ENCODE data around the gene WSB2. TPM values are rescaled to one million over a fixed set of nuclear protein-coding genes. Genes with fewer than 3 reads are reported as not detected.
A peak's percentile ranks its signal among the peaks of the same experiment; 100 is the strongest.

The WSB2 gene
- total RNA-seq, 1 experiment from 2014 or later = 203 TPM

- DNase-seq (no peak), ATAC-seq (no peak)
- no peak overlapping the region for H3K27ac ChIP-seq (ENCODE audit: low read length)
- no peaks in the 10 kb centered on the region for H3K9me2 ChIP-seq (replicated peaks; ENCODE audit: low read length)
- POLR2A ChIA-PET (ENCODE audit: unreplicated experiment) = no interaction called here
- no peaks in the 10 kb centered on the region for H3K27me3 ChIP-seq (ENCODE audit: low read length)
- no peaks in the 10 kb centered on the region for H3K36me3 ChIP-seq (ENCODE audit: low read depth, low read length)
- TF ChIP-seq EZH2 (IDR thresholded peaks at IDR 0.05; ENCODE audit: low read length, unreplicated experiment) = no peak
- no peak for TF ChIP-seq CTCF (conservative IDR thresholded peaks at IDR 0.05; ENCODE audit: low read depth, low read length)
- no peak for TF ChIP-seq EZH2phosphoT487 (IDR thresholded peaks at IDR 0.05; ENCODE audit: borderline replicate concordance, low read length)
- CTCF ChIA-PET = interaction anchor here (0.6 kb wide), 1 partner anchor 25 kb away, joined by 6 read pairs; no protein-coding TSS in a partner anchor
- H3K4me1 ChIP-seq (ENCODE audit: insufficient read depth, low read length) = peaks cover 53% of the 10 kb centered on the region
- no peak overlapping the region for H2AFZ ChIP-seq (ENCODE audit: low read length)
- peaks cover 16% of the 10 kb centered on the region for H3F3A ChIP-seq (ENCODE audit: low read length, unreplicated experiment)
- no peak overlapping the region for H3K4me3 ChIP-seq (ENCODE audit: low read length)
- H3K9ac ChIP-seq (ENCODE audit: low read length) = no peak overlapping the region
- H4K20me1 ChIP-seq (ENCODE audit: low read length) = no peaks in the 10 kb centered on the region
- intact Hi-C loops (cut with micrococcal nuclease) = loop anchor here (5.0 to 10.0 kb wide), 2 partner anchors 314 to 373 kb away; partner anchors contain the start of gene TAOK3
- H3K79me2 ChIP-seq (ENCODE audit: low read length) = peaks cover 78% of the 10 kb centered on the region
- no peak overlapping the region for H3K4me2 ChIP-seq (ENCODE audit: low read length)
- no peaks in the 10 kb centered on the region for H3K9me3 ChIP-seq (ENCODE audit: low read length)
- no TSS peak for BruUV-seq (replicated peaks)
Observed at GRCh38 chr12:118058227-118058626, 2.8 kb downstream of the WSB2 start.

- ChIA-PET CTCF (interaction anchor here (0.9 to 1.2 kb wide), 2 partner anchors 22 to 199 kb away, joined by 3 to 4 read pairs; no protein-coding TSS in a partner anchor), POLR2A (ENCODE audit: unreplicated experiment) (interaction anchor here (0.5 to 0.9 kb wide), 2 partner anchors 9 to 70 kb away, joined by 3 to 27 read pairs; no protein-coding TSS in a partner anchor)
- no peak for TF ChIP-seq EZH2 (IDR thresholded peaks at IDR 0.05; ENCODE audit: low read length, unreplicated experiment)
- H2AFZ ChIP-seq (ENCODE audit: low read length) = no peak overlapping the region
- H3K27me3 ChIP-seq (ENCODE audit: low read length) = no peaks in the 10 kb centered on the region
- H3F3A ChIP-seq (ENCODE audit: low read length, unreplicated experiment) = peaks cover 22% of the 10 kb centered on the region
- H3K4me2 ChIP-seq (ENCODE audit: low read length) = peak overlapping the region; percentile 49
- H3K9me3 ChIP-seq (ENCODE audit: low read length) = no peaks in the 10 kb centered on the region
- DNase-seq (peak; percentile 83), ATAC-seq (peak; percentile 6)
- no TSS peak for BruUV-seq (replicated peaks)
- H3K4me3 ChIP-seq (ENCODE audit: low read length) = no peak overlapping the region
- peaks cover 67% of the 10 kb centered on the region for H3K4me1 ChIP-seq (ENCODE audit: insufficient read depth, low read length)
- peaks cover 10% of the 10 kb centered on the region for H3K36me3 ChIP-seq (ENCODE audit: low read depth, low read length)
- H3K9me2 ChIP-seq (replicated peaks; ENCODE audit: low read length) = no peaks in the 10 kb centered on the region
- H3K79me2 ChIP-seq (ENCODE audit: low read length) = peaks cover 75% of the 10 kb centered on the region
- H3K27ac ChIP-seq (ENCODE audit: low read length) = peak overlapping the region; percentile 22
- intact Hi-C loops (cut with micrococcal nuclease) = loop anchor here (5.0 to 10.0 kb wide), 2 partner anchors 316 to 371 kb away; partner anchors contain the start of gene TAOK3
- H3K9ac ChIP-seq (ENCODE audit: low read length) = no peak overlapping the region
- no peaks in the 10 kb centered on the region for H4K20me1 ChIP-seq (ENCODE audit: low read length)
Observed at GRCh38 chr12:118055865-118056773, 4.9 kb downstream of the WSB2 start.

GRCh38 chr12:118055144-118055557 is 5.8 kb downstream of the WSB2 start:
- no peaks in the 10 kb centered on the region for H4K20me1 ChIP-seq (ENCODE audit: low read length)
- no peaks in the 10 kb centered on the region for H3K9me3 ChIP-seq (ENCODE audit: low read length)
- H3K36me3 ChIP-seq (ENCODE audit: low read depth, low read length) = peaks cover 15% of the 10 kb centered on the region
- intact Hi-C loops (cut with micrococcal nuclease) = loop anchor here (5.0 to 10.0 kb wide), 2 partner anchors 317 to 370 kb away; partner anchors contain the start of gene TAOK3
- H3F3A ChIP-seq (ENCODE audit: low read length, unreplicated experiment) = peaks cover 18% of the 10 kb centered on the region
- 0 out of 2 replicates have a peak overlapping the region, but pooled peaks have one; percentile 16 for H3K4me2 ChIP-seq (ENCODE audit: low read length)
- no peaks in the 10 kb centered on the region for H3K9me2 ChIP-seq (replicated peaks; ENCODE audit: low read length)
- no peak overlapping the region for H3K4me3 ChIP-seq (ENCODE audit: low read length)
- peaks cover 78% of the 10 kb centered on the region for H3K79me2 ChIP-seq (ENCODE audit: low read length)
- DNase-seq (peak; percentile 78), ATAC-seq (no peak)
- H3K9ac ChIP-seq (ENCODE audit: low read length) = no peak overlapping the region
- BruUV-seq (replicated peaks) = no TSS peak
- TF ChIP-seq EZH2 (IDR thresholded peaks at IDR 0.05; ENCODE audit: low read length, unreplicated experiment) (no peak), CTCF (conservative IDR thresholded peaks at IDR 0.05; ENCODE audit: low read depth, low read length) (peak; percentile 91)
- H2AFZ ChIP-seq (ENCODE audit: low read length) = no peak overlapping the region
- POLR2A ChIA-PET (ENCODE audit: unreplicated experiment) = interaction anchor here (0.6 kb wide), 1 partner anchor 46 kb away, joined by 5 read pairs; no protein-coding TSS in a partner anchor
- peaks cover 64% of the 10 kb centered on the region for H3K4me1 ChIP-seq (ENCODE audit: insufficient read depth, low read length)
- no peak overlapping the region for H3K27ac ChIP-seq (ENCODE audit: low read length)
- CTCF ChIA-PET = interaction anchor here (0.7 kb wide), 1 partner anchor 48 kb away, joined by 5 read pairs; no protein-coding TSS in a partner anchor
- no peaks in the 10 kb centered on the region for H3K27me3 ChIP-seq (ENCODE audit: low read length)

Data from PC-3 (cell line).